Osteoblast (primary cell): ENCODE measurements around the gene ZFAND3. TPM values are rescaled to one million over a fixed set of nuclear protein-coding genes. Genes with fewer than 3 reads are reported as not detected.
A peak's percentile ranks its signal among the peaks of the same experiment; 100 is the strongest.

Experiments
- DNase-seq: peaks from one replicate; pipeline ENCODE4 v3.0.0; 2011; ENCODE audit warnings: low spot score, mixed read lengths; ENCODE audit not compliant: insufficient read length; ENCODE audit errors: missing footprints
- H2AFZ ChIP-seq: 2 replicates; pipeline ENCODE4 v1.6.0; 2011; ENCODE audit warnings: mild to moderate bottlenecking, low read length
- H3K27ac ChIP-seq: 2 replicates; pipeline ENCODE4 v1.5.1; 2011; ENCODE audit warnings: mild to moderate bottlenecking, low read depth, low read length, moderate library complexity
- H3K27me3 ChIP-seq: 2 replicates; pipeline ENCODE4 v1.6.0; 2012; ENCODE audit warnings: mild to moderate bottlenecking, control low read depth, inconsistent platforms, low read length, moderate library complexity; ENCODE audit not compliant: insufficient read depth
- H3K36me3 ChIP-seq: 2 replicates; pipeline ENCODE4 v1.5.1; 2011; ENCODE audit warnings: mild to moderate bottlenecking, low read length, control low read depth, moderate library complexity; ENCODE audit not compliant: insufficient read depth
- H3K4me1 ChIP-seq: 2 replicates; pipeline ENCODE4 v1.5.1; 2011; ENCODE audit warnings: mild to moderate bottlenecking, low read length, control low read depth, moderate library complexity; ENCODE audit not compliant: insufficient read depth
- H3K4me2 ChIP-seq: 2 replicates; pipeline ENCODE4 v1.6.0; 2011; ENCODE audit warnings: mild to moderate bottlenecking, low read length; ENCODE audit not compliant: insufficient read depth
- H3K4me3 ChIP-seq: fragments of 200-600 bp; sonication (generic); 3 replicates; pipeline ENCODE4 v1.5.1; 2012; ENCODE audit warnings: mild to moderate bottlenecking, low read length, inconsistent platforms; ENCODE audit not compliant: insufficient read depth
- H3K79me2 ChIP-seq: 2 replicates; pipeline ENCODE4 v1.6.0; 2012; ENCODE audit warnings: mild to moderate bottlenecking, low read length, control low read depth, inconsistent platforms; ENCODE audit not compliant: insufficient read depth
- H3K9me3 ChIP-seq: 2 replicates; pipeline ENCODE4 v1.5.1; 2011; ENCODE audit warnings: low read depth, low read length, control low read depth
- H4K20me1 ChIP-seq: 2 replicates; pipeline ENCODE4 v1.6.0; 2012; ENCODE audit warnings: mild to moderate bottlenecking, low read length, control low read depth; ENCODE audit not compliant: insufficient read depth
- CTCF ChIP-seq: IDR thresholded peaks from 2 replicates; pipeline ENCODE4 v1.5.1; 2011; ENCODE audit warnings: mild to moderate bottlenecking, low read depth, low read length, moderate library complexity; ENCODE audit errors: extremely low read depth
- total RNA-seq: library from RNA; depleted of rRNA; stranded (reverse); fragments of >200 nt; gene quantifications from 2 replicates; pipeline ENCODE4 v1.2.3, GENCODE V29; 2012

ZFAND3 gene
- total RNA-seq = 26.5 and 27.1 TPM in 2 replicates

- no peak for TF ChIP-seq CTCF
- H3K4me1 ChIP-seq = peaks cover 30% of the 10 kb centered on the region
Observed at GRCh38 chr6:37819177-37819801, at the start of gene ZFAND3. Gene ZFAND3, plus strand, starts transcription at chr6:37819727. Its CDS starts 219 bp downstream, at chr6:37819946.

GRCh38 chr6:37774028-37774680, 45.4 kb upstream of the ZFAND3 start:
- Histone ChIP-seq H2AFZ (no peak overlapping the region), H4K20me1 (no peaks in the 10 kb centered on the region), H3K4me3 (no peak overlapping the region), H3K4me1 (no peaks in the 10 kb centered on the region), H3K27ac (no peak overlapping the region), H3K79me2 (no peaks in the 10 kb centered on the region), H3K4me2 (no peak overlapping the region), H3K27me3 (peaks cover 17% of the 10 kb centered on the region), H3K36me3 (no peaks in the 10 kb centered on the region), H3K9me3 (no peaks in the 10 kb centered on the region)
- no peak for DNase-seq
- no peak for TF ChIP-seq CTCF

More at GRCh38 chr6:37819177-37819801, at the start of gene ZFAND3:
- Histone ChIP-seq H3K79me2 (peaks cover 43% of the 10 kb centered on the region), H2AFZ (peak within 1 kb of the TSS; percentile 93), H3K4me3 (peak within 1 kb of the TSS; percentile 88), H3K9me3 (no peaks in the 10 kb centered on the region), H3K4me2 (peak within 1 kb of the TSS; percentile 99), H3K27ac (peak within 1 kb of the TSS; percentile 95), H3K27me3 (no peaks in the 10 kb centered on the region), H4K20me1 (peaks cover 41% of the 10 kb centered on the region), H3K36me3 (no peaks in the 10 kb centered on the region)
- peak; percentile 98 for DNase-seq

- H3K27ac ChIP-seq = no peak overlapping the region
- no peak overlapping the region for H3K4me2 ChIP-seq
- H4K20me1 ChIP-seq = no peaks in the 10 kb centered on the region
- no peaks in the 10 kb centered on the region for H3K9me3 ChIP-seq
- no peak overlapping the region for H3K4me3 ChIP-seq
- H2AFZ ChIP-seq = no peak overlapping the region
- H3K4me1 ChIP-seq = no peaks in the 10 kb centered on the region
- peaks cover 17% of the 10 kb centered on the region for H3K27me3 ChIP-seq
- no peak for TF ChIP-seq CTCF
- DNase-seq = no peak
- H3K36me3 ChIP-seq = no peaks in the 10 kb centered on the region
- no peaks in the 10 kb centered on the region for H3K79me2 ChIP-seq
Observed at GRCh38 chr6:37776566-37776965, 43.0 kb upstream of the ZFAND3 start.

- no peak overlapping the region for H2AFZ ChIP-seq
- H3K4me3 ChIP-seq = no peak overlapping the region
- no peak overlapping the region for H3K27ac ChIP-seq
- TF ChIP-seq CTCF = no peak
- no peak for DNase-seq
- H3K4me1 ChIP-seq = no peaks in the 10 kb centered on the region
- H3K4me2 ChIP-seq = no peak overlapping the region
- H3K9me3 ChIP-seq = no peaks in the 10 kb centered on the region
- no peaks in the 10 kb centered on the region for H3K79me2 ChIP-seq
- no peaks in the 10 kb centered on the region for H4K20me1 ChIP-seq
- H3K27me3 ChIP-seq = peaks cover 17% of the 10 kb centered on the region
- no peaks in the 10 kb centered on the region for H3K36me3 ChIP-seq
Observed at GRCh38 chr6:37777272-37777834, 42.2 kb upstream of the ZFAND3 start.
